AG08395 (cell line): ENCODE measurements around the gene EPB41L1.
A peak's percentile ranks its signal among the peaks of the same experiment; 100 is the strongest.

Experiments
- DNase-seq: peaks from one replicate; pipeline ENCODE4 v3.0.0; 2012; ENCODE audit warnings: mixed read lengths, low spot score

EPB41L1 gene

DNA sequence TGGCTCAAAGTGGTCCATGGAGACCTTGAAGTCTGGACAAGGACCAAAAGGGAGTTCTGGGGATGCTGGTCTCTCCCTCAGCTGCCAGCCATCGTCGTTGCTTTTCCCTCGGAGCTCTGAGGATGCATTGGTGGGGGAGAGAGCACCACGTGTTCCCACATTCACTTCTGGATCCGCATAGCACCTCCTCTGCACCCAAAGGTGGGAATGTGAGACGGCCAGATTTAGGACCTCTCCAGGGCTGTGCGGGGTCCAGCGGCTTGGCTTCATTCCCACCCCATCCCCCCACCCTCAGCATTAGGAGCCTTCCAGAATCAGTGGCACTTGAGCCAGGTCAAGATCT is 1.1 kb downstream of the EPB41L1 start:
- DNase-seq = no peak

DNA sequence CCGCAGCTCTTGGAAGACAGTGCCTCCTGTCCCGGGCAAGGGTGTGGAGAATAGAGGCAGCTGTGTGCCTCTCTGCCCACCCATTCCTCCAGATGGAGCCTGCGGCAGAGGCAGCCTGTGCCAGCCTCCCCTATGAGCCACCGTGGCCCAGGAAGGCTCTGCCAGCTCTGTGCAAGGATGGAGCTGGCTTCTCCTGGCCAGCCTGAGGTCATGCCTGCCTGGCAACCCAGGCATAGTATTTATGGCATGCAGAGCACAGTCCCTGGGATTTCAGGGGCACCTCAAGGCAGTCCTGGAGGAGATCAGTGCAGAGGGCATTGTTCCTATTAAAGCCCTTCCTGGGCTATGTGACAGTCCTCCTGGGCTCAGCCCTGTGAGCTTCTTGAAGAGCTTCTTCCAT is 1.5 kb downstream of the EPB41L1 start:
- no peak for DNase-seq

DNA sequence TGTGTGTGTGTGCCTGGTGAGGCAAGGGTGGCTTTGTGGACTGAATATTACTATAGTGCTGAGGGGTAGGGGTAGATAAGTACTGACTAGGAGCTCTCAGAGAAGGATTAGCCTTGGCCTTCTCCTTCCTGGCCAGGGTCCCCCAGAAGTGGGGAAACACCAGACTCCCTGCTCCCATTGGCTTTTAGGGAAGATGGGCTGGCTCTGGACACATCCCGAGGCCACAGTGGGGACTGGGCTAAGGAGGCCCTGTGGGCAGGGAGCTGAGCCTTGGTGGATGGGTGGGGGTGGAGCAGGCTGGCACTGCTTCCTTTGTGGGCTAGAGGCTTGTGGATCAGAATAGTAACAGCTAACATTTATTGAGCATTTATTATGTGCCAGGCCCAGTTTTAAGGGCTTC is 3.1 kb downstream of the EPB41L1 start:
- no peak for DNase-seq

DNA sequence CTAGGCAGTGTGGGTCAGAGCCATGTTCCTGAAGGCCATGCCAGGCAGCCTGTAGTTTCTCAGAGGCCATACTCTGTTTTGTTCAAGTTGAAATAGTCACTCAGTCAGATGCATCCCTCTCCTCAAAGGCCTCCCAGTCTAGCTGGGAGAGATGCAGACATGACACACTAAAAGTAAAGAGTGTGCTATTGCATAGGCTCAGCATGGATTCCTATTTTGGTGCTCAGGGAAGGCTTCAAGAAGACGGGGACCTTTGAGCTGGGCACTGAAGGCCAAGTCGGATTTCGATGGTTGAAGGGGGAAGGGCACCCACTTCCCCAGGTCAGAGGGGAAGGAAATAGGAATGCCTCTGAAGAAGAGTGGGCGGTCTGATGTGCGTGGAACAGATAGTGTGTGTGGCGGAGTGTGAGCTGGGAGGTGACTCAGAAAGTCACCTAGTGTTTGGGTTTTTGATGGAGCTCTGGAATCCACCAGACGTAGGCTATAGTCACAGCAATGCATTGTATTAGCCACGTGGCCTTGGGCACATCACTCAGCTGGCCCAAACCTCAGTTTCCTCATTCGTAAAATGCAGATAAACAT is 3.7 kb downstream of the EPB41L1 start:
- DNase-seq = no peak

DNA sequence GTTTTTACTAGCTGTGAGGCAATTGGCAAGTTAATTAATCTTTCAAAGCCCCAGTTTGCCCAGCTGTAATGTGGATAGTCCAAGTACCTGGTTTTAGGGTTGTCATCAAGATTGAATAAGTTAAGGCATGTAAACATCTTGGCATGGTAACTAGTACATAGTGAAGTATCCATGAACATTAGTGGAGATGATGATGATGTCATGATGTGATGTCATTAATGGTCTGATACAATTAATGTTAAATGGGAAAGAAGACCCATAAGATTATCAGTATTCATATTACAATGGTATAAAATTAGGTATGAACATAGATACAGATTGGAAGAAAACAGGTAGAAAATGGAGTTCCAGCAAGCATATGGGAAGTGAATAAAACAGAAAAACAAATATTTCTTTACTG is 5.3 kb downstream of the EPB41L1 start:
- DNase-seq = no peak

DNA sequence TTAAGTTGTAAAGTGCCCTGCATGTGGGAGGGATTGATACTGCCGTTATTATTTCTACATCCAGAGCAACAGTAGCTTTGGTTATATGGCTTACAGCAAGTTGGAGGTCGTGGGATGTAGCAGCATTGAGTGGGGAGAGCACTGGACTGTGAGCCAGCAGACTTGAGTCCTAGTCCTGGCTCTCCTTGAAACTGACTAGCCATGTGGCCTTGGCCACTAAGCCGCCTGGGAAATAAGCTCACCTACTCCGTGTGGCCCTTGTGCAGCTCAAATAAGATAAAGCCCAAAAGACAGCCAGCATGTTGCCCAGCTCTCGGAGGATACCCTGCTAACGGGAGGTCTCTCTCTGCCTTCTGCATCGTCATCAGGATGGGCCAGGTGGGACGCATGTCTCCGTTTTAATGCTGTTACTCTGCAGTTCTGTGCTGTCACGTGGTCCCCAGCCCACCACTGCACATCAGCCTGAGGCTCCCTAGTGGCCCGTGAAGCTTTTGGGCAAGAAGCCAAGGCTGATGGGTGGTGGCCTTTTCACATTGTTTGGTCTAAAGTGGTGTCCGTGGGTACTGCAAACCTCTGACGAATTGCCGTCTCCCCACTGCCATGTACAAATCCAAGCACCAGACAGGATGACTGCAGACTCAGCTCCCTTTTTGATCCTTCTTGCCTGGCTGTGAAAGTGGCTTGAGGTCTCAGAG is 7.9 kb downstream of the EPB41L1 start:
- DNase-seq = peak; percentile 27

DNA sequence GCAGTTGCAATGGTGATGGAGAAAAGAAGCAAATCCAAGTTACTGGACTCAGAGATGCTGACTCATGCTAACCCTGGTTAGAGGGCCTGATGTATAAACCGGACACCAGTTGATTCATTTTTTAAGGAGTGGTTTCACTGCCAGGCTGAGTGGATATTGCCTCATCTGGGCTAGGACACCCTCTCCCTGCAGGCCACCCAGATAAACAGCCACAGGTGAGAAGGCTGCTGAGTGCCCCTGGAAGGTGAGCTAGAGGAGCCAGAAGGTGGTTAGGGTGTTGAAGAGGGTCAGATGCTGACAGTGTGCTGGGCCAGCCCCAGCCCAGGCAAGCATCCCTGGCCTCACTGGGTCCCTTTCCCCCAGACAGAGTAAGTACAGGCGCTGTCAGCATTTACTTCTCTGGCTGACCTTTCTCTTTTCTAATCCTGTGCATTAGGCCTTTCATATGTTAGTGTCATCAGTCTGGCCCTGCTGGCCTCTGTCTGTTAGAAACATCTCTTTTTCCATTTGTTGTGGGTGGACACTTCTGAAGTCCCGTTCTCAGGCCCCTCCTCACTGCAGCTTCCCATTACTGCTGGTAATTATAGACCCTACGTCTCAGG is 13.5 kb downstream of the EPB41L1 start:
- peak; percentile 40 for DNase-seq

DNA sequence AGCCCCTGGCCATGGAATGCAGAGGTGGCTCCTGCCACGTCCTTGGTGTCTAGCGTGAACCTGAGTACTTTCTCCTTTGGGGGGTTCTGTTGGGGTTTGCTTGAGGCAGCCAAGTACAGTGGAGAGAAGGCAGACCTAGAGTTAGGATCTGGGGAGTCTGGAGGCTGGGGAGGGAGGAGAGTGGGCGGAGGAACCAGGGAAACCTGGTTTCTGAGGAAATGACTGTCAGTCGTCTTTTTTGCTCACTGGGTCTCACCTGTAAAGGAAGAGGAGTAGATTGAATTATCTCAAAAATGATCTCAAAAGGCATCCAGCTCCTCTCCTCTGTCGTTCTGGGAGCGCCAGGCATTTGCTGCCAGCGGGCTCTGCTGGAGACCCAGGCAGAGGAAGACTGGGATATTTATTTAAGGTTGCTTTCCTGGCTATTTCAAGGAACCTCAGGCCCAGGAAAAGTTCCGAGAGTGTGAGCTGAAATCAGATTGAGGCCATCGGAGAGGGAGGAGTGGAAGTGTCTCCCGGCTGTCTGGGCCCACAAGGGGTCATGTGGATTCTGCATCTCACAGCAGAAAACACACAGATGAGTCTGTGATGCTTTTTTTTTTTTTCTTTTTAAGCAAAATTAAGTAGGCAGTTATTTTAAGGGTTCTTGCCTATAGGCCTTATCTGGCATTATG is 16.1 kb downstream of the EPB41L1 start:
- no peak for DNase-seq

DNA sequence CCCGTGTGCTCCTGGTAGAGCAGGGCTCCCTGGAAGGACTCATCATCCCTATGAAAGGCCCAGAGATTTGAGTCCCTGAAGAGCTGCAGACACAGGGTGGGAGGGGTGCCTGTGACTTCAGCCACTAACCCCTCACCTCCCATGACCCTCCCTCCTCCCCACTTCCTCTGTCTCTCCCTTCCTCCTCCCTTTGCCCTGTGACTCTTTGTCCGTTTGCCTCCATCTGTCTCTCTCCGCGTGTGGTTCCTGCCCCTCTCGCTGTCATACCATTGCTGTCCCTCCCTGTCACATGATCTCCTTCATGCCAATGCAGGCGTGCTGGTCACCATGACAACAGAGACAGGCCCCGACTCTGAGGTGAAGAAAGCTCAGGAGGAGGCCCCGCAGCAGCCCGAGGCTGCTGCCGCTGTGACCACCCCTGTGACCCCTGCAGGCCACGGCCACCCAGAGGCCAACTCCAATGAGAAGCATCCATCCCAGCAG is 19.0 kb downstream of the EPB41L1 start:
- DNase-seq = peak; percentile 14

DNA sequence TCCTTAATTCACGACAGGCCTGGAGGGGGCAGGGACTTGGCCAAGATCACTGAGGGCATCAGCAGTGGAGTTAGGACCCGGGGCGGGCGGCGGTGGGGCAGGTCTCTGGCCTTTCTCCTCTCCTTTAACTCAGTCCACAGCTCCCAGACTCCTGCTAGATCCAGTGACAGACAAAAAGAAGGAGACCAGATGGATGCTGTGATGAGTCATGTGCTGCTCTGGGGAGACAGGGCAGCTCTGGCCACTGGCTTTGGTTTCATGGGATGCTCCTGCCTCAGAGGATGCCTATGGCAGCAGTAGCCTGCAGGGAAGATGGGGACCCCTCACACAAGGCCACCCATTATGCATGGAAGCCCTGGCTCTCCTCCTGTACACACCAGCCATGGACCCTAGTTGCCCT is 20.5 kb downstream of the EPB41L1 start:
- DNase-seq = peak; percentile 78

DNA sequence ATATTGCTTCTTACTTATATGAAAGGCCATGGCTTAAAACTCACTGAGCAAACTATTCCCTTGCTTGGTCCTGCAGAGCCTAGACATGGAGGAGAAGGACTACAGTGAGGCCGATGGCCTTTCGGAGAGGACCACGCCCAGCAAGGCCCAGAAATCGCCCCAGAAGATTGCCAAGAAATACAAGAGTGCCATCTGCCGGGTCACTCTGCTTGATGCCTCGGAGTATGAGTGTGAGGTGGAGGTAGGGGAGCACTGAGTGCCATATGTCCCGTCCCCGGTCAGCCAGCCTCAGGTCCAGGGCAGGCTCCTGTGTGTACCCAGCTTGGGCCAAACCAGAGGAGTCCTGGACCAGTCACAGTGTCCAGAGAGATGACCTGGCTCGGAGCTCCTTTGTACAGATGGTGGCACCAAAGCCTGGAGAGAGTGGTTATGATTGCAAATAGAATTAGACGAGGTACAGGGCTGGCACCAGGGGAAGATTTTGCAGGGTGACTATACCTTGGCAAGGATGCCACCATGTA is 21.0 kb downstream of the EPB41L1 start:
- DNase-seq = no peak

DNA sequence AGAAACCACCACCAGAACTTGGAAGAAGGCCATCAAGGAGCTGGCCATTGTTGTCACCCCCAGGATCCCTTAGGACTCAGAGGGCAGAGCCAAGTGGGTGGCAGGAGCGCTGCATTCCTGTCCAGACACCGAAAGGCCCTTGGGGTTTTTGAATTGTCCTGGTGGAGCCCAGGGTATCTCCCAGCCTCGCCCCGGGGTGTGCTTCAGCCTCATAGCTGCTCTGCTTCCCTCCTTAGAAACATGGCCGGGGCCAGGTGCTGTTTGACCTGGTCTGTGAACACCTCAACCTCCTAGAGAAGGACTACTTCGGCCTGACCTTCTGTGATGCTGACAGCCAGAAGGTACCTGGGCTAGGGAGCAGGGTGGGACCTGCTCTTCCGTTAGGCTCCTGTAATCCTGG is 23.2 kb downstream of the EPB41L1 start:
- no peak for DNase-seq

DNA sequence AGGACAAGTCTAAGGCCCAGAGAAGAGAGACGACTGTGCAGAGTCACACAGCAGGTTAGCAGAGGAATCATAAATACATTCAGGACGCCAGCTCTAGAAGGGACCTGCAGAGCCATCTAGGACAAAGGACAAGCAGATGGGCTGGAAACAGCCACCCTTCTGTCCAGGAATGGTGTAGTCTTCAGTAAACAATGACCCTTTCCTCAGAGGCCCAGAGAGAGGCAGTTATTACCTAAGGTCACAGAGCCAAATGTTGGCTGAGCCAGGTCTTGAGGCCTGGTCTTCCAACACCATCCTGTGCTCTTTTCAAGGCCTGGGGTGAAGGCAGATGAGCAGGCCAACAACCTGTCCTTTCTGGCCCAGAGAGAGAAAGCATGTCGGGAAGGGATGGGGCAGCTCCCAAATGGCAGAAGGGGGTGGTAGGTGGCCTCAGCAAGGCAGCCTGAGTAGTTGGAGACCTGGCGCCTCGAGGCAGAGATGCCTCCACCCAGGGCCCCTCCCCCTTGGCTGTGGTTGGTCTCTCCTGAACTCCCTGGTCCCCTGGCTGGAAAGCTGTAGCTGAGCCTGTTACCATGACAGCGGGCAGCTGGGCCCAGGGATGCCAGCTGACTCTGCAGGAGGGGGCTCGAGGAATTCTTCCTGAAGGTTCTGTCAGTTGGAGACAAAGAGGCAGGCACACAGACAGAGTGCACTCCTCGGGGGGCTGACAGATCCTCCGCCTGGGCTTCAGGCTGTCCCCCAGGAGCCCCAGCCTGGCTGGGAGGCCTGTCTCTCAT is 24.8 kb downstream of the EPB41L1 start:
- DNase-seq = no peak

DNA sequence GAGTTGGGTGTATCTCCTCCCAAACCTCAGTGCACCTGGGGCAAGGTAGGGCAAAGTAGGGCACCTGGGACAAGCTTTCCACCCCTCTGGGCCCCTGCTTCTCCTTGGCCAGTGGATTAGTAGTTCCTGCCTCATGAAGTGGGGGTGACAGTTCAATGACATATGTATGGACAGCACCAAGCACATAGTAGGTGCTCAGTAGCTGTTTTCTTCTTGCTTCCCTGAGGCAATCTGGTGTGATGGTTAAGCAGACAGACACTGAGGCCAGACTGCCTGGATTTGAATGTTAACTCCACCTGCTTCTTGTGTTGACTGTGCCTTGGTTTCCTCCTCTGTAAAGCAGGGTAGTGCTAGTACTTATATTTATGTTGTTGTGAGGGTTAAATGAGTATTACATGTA is 25.8 kb downstream of the EPB41L1 start:
- DNase-seq = no peak

DNA sequence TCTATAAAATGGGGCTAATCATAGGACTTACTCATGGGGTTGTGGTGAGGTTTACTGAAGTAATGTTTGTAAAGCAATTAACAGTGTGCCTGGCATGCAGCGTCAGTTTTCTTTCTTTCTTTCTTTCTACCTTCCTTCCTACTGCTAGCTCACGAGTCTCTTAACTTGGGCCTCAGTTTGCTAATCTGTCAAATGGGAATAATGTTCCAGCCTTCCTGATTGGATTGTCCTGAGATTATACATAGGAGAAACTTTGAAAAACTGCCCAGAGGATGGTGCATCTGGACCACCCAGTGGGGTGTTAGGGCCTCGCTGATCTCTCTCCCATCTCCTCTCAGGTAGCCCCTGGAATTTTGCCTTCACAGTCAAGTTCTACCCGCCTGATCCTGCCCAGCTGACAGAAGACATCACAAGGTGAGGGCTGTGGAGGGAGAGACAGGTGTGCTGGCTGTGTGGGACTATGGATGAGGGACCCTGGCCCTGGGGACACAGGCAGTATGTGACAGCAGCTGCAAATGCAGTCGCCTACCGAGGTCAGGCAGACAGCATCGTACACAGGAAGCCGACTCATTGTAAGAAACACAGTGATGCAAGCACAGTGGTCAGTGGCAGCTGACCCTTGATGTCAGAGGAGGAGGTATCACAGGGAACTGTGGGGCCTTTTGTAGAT is 27.5 kb downstream of the EPB41L1 start:
- peak; percentile 61 for DNase-seq

DNA sequence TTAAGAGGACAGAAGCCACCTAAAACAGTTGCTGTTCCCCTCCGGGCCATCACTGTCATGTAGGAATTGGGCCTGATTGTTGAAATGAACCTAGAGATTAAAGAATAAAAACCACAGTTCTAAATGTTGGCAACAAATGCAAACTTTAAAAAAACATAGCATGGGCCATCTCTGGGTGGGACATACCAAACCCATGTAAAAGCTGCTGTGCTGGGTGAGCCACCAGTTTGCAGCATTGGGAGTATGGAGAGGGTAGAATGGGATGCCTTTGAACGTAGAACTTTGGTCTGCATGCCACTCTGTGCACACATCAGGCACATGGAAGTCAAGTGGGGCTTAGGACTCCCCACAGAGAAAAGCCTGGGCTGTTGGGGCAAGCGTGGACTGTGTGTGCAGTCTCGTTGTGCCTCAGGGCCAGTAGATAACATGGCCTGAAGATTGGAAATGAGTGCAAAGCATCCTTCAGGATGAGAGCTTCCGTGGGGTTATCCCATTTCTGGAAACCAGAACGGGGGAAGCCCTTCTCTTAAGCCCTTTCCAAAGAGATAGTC is 28.1 kb downstream of the EPB41L1 start:
- no peak for DNase-seq

DNA sequence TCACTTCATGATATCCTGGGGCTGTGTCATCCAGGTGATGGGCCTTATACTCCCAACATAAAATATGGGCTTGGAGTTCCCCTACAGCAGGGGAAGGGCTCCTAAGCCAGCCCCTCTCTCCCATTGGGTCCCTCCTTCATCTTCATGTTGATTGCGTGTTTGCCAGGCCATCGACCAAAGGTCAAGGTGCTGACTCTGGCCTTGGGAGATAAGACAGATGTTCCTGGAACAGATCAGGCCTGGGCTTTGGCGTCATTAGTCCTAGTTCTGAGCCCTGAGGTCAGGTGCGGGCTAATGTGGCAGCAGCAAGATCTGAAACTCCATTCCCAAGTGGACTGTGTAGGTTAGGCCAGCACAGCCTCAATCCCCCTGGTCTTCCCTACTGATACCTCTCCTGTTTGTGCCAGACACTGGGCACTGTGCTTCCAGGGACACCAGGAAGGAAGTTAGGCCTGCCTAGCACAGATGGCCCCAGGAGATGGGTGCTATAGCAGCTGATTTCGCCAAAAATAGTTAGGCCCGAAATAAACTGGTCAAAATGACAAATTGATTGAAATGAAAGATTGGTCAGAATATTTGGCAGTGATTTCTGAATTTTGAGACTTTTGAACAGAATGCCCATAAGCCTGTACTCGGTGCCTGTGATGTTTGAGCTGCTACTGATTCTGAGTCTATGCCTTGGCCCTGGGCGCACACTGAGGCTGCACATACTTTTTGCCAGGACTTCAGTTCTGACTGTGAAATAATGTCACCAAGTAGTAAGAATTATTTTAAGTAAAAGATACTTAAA is 28.8 kb downstream of the EPB41L1 start:
- no peak for DNase-seq

DNA sequence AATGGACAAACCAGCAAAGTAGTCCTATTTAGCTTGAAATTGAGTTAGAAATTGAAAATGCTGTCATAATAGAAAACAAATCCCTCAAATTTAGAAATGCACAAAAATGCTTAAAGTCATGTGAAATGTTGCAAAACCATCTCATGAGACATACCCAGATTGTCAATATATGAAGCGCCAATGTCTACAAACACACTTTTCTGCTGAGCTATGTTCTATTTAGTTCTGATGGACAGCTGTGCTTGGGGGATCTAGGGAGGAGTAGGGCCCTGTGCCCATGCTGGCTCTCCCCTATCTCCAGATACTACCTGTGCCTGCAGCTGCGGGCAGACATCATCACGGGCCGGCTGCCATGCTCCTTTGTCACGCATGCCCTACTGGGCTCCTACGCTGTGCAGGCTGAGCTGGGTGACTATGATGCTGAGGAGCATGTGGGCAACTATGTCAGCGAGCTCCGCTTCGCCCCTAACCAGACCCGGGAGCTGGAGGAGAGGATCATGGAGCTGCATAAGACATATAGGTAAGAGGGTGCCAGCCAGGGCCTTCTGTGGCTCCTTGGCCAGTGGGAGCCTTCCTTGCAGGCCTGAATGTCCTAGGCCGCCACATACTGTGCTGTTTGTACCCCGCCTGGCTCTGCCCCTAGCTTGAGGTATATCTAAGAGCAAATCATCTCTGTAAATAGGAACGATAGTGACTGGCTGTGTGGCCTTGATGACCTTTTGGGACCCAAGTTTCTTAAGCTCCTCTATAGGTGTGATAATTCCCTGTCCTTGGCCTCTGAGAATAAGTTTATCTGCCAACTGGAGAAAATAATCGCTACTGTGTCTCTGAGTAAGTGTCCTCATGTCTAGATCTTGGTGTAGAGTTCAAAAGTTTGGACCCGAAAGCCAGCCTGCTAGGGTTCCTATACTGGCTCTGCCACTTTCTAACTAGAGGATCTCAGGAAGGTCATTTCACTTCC is 30.6 kb downstream of the EPB41L1 start:
- no peak for DNase-seq
